Peyer's patch (tissue), 4 donors: ENCODE measurements around the gene CNTNAP2. TPM values are rescaled to one million over a fixed set of nuclear protein-coding genes. Genes with fewer than 3 reads are reported as not detected.

Experiments
- DNase-seq, 3 donors: peaks; one replicate each; pipeline ENCODE4 v3.0.0-alpha.2; 2017 to 2019
- H3K27ac ChIP-seq, 4 donors: fragments of 200-600 bp; sonication (generic); one replicate each; pipeline ENCODE4 v1.5.1; 2016 to 2019
- H3K27me3 ChIP-seq, 2 donors: fragments of 200-600 bp; sonication (generic); one replicate each; pipeline ENCODE4 v1.5.1; 2019
- H3K36me3 ChIP-seq, 3 donors: fragments of 200-600 bp; sonication (generic); one replicate each; pipeline ENCODE4 v1.5.1; 2016 to 2019
- H3K4me1 ChIP-seq, 4 donors: fragments of 200-600 bp; sonication (generic); one replicate each; pipeline ENCODE4 v1.5.1; 2016 to 2019
- H3K4me3 ChIP-seq, 4 donors: fragments of 200-600 bp; sonication (generic); 1 replicate in 3 of 4; 2 replicates in 1 of 4; pipeline ENCODE4 v1.5.1; 2016 to 2019; ENCODE audit warnings: mild to moderate bottlenecking in 1 of 4
- H3K9me3 ChIP-seq, 4 donors: fragments of 200-600 bp; sonication (generic); one replicate each; pipeline ENCODE4 v1.5.1; 2016 to 2019; ENCODE audit warnings: mild to moderate bottlenecking in 1 of 4
- POLR2A ChIP-seq, 2 donors: fragments of 450-650 bp; IDR thresholded peaks; one replicate each; pipeline ENCODE4 v1.5.1; 2017; ENCODE audit warnings: antibody characterized with exemption in 2 of 2, mild to moderate bottlenecking in 2 of 2, moderate library complexity in 2 of 2
- total RNA-seq, 4 donors: library from RNA; depleted of rRNA; stranded (reverse); fragments of >200 nt; gene quantifications; one replicate each; pipeline ENCODE4 v1.1.0, GENCODE V29; 2016
- TF ChIP-seq, protein P1 (sequence below), 6 experiments: fragments of 450-650 bp in 4 of 6; fragments of 200-600 bp in 2 of 6; sonication (generic) in 1 of 6; IDR thresholded peaks; one replicate each; pipeline ENCODE4 v1.5.1; 2017 to 2019; ENCODE audit warnings: antibody characterized with exemption in 6 of 6, mild to moderate bottlenecking in 3 of 6, moderate library complexity in 1 of 6

CNTNAP2 gene
- total RNA-seq, 4 donors from 2014 or later = 1.5 to 4.9 (median 3.6) TPM

DNA sequence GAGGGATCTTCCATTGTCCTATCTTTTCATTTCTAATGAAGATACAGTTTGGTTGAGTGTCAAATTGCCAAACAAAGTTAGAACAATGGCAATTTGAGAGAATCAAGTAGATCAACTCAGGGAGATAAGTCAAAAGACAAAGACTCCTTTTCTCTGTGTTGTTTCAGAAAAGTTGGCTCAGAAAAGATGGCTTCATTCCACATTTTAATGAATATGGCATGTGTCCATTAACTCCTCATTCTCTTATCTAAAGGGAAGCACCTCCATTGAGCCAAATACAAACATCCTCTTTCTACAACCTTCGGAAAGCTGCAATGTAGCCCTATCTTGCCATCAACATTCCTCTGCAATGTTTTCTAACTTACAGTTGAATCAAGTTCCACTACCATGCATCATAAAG is 1535.0 kb downstream of the CNTNAP2 start:
- no peaks in the 10 kb centered on the region for H3K9me3 ChIP-seq
- no peak overlapping the region for H3K4me3 ChIP-seq
- no peaks in the 10 kb centered on the region for H3K27me3 ChIP-seq
- no peaks in the 10 kb centered on the region for H3K4me1 ChIP-seq
- no peaks in the 10 kb centered on the region for H3K36me3 ChIP-seq
- TF ChIP-seq, protein P1, sequence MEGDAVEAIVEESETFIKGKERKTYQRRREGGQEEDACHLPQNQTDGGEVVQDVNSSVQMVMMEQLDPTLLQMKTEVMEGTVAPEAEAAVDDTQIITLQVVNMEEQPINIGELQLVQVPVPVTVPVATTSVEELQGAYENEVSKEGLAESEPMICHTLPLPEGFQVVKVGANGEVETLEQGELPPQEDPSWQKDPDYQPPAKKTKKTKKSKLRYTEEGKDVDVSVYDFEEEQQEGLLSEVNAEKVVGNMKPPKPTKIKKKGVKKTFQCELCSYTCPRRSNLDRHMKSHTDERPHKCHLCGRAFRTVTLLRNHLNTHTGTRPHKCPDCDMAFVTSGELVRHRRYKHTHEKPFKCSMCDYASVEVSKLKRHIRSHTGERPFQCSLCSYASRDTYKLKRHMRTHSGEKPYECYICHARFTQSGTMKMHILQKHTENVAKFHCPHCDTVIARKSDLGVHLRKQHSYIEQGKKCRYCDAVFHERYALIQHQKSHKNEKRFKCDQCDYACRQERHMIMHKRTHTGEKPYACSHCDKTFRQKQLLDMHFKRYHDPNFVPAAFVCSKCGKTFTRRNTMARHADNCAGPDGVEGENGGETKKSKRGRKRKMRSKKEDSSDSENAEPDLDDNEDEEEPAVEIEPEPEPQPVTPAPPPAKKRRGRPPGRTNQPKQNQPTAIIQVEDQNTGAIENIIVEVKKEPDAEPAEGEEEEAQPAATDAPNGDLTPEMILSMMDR (IDR thresholded peaks at IDR 0.05) = no peak
- TF ChIP-seq POLR2A (IDR thresholded peaks at IDR 0.05) = no peak
- no peak for DNase-seq
- no peak overlapping the region for H3K27ac ChIP-seq

DNA sequence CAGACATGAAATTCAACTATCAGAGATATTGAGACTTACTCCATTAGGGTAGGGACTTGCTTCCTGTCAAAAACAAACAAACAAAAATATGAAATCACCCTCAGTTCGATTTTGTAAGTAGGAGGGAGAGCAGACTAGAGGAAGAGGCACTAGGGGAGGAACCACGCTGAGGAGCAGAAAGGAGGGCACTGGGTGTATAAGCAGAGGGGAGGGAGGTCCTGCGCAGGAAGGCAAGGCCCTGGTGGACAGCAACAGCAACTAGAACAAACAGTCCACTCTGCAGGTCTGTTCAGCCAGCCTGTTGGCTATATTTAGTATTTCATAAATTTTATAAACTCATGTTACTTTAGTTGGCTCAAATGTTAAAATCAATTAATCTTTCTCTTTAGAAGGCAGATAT is 1536.9 kb downstream of the CNTNAP2 start:
- Histone ChIP-seq H3K27me3 (no peaks in the 10 kb centered on the region), H3K4me1 (no peaks in the 10 kb centered on the region), H3K9me3 (no peaks in the 10 kb centered on the region), H3K4me3 (no peak overlapping the region), H3K36me3 (no peaks in the 10 kb centered on the region), H3K27ac (no peak overlapping the region)
- no peak for DNase-seq
- no peak for TF ChIP-seq POLR2A (IDR thresholded peaks at IDR 0.05)
- TF ChIP-seq, protein P1 (IDR thresholded peaks at IDR 0.05) = no peak

DNA sequence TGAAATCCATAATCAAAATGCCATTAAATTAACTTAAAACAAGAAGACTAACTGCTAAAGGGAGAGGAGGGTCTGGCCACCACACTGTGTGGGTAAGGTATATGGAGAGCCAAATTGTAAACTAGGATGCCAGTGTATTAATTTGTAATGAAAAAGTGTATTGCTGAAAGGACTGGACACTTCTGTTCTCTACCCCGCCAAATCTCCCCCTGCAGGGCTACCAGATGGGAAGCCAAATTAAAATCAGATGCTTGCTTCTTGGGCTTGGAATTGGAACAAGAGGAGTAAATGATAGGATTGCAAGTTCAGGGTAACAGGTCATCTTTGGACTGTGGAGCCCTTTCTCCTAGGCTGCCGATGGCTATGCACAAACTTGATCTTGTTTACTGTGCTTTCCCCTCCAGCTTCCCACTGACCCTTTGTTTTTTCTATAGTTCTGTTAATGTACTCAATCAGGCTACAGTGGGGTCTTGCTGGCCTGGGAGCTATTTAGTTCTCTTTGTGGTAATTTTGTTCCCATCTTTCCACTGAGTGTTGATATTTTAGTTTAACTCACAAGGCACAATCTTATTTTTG is 1541.9 kb downstream of the CNTNAP2 start:
- TF ChIP-seq, protein P1 (IDR thresholded peaks at IDR 0.05) = no peak
- no peak for TF ChIP-seq POLR2A (IDR thresholded peaks at IDR 0.05)
- no peak for DNase-seq
- Histone ChIP-seq H3K27ac (no peak overlapping the region), H3K4me3 (no peak overlapping the region), H3K36me3 (no peaks in the 10 kb centered on the region), H3K4me1 (no peaks in the 10 kb centered on the region), H3K9me3 (no peaks in the 10 kb centered on the region), H3K27me3 (no peaks in the 10 kb centered on the region)

DNA sequence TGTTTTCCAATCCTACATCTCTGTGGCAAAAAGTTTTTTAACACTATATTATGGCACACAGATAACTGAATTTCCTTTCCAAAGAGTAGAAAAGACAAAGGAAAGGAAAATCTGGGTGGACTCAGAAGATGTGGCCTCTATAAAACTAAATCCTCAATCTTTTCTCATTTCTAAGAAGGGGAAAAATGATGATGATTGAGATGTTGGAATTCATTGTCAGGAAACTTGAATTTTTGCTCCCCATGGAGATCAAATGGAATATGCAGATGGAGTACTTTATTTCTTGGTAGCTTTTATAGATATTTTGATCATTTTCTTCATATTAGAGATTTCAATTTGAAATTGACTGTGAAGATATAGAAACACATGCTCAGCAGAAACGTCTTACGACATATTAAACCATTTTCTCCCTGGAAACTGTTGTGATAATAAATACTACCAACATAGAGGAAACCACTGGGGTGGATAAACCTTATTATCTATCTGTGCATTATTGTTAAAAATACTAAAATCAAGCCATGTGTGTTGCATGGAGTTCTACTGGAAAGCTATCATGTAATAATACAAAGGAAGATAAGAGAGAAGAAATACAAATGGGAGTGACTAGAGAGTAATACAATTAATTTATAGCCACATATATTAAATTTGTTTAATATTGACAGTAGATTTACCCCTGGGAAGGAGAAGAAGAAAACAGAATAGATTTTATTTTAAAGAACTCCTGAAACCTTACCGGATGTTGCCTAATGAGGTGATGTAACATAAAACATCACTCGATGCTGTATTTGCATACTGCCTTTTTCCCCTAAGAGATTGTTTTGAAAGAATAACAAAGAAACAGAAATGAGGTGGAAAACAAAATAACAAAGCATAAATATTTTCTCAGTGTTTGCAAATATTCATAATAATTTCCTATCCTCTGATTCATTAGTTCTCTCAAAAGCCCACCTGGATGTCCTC is 1542.7 kb downstream of the CNTNAP2 start:
- TF ChIP-seq, protein P1 (IDR thresholded peaks at IDR 0.05) = no peak
- TF ChIP-seq POLR2A (IDR thresholded peaks at IDR 0.05) = no peak
- H3K4me3 ChIP-seq = no peak overlapping the region

DNA sequence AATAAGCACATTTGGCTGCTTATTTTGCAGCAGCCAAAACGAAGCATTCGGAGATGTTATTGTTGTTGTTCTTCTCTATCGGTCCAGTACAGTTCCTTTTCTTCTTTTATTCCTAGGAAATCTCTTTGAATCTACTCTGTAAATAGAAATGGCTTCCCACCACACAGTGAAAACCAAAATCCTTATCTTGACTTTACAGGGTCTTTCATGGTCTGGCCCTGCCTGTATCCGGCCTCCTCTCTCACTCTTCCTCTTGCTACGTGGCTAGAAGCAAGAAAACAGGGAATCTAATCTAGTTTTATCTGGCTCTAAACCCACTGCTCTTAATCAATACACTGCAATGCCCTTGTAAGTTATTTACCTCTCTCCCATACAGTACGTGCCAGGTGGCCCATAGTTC is 1547.9 kb downstream of the CNTNAP2 start:
- Histone ChIP-seq H3K36me3 (no peaks in the 10 kb centered on the region), H3K4me1 (no peaks in the 10 kb centered on the region), H3K27me3 (no peaks in the 10 kb centered on the region), H3K27ac (no peak overlapping the region), H3K9me3 (no peaks in the 10 kb centered on the region), H3K4me3 (no peak overlapping the region)
- TF ChIP-seq POLR2A (IDR thresholded peaks at IDR 0.05) = no peak
- TF ChIP-seq, protein P1 (IDR thresholded peaks at IDR 0.05) = no peak
- DNase-seq = no peak

More for the DNA sequence above, 1542.7 kb downstream of the CNTNAP2 start:
- no peaks in the 10 kb centered on the region for H3K9me3 ChIP-seq
- H3K36me3 ChIP-seq = no peaks in the 10 kb centered on the region
- H3K4me1 ChIP-seq = no peaks in the 10 kb centered on the region
- no peak overlapping the region for H3K27ac ChIP-seq
- H3K27me3 ChIP-seq = no peaks in the 10 kb centered on the region
- no peak for DNase-seq
